Omental fat pad (tissue), 4 donors: ENCODE measurements around the gene ALOX5AP. TPM values are rescaled to one million over a fixed set of nuclear protein-coding genes. Genes with fewer than 3 reads are reported as not detected.

Experiments
- ATAC-seq: fragments of 150-250 bp; one replicate; pipeline ENCODE4 v1.9.1; 2016; ENCODE audit warnings: mild to moderate bottlenecking, moderate library complexity; ENCODE audit not compliant: low FRiP score
- DNase-seq: peaks from one replicate; pipeline ENCODE4 v3.0.0-alpha.2; 2019; ENCODE audit warnings: low spot score
- CTCF ChIP-seq, 3 donors: fragments of 450-650 bp; IDR thresholded peaks; one replicate each; pipeline ENCODE4 v1.5.1; 2016 to 2017; ENCODE audit warnings: antibody characterized with exemption in 3 of 3, mild to moderate bottlenecking in 3 of 3, moderate library complexity in 2 of 3
- total RNA-seq, 4 donors: library from RNA; depleted of rRNA; stranded (reverse); fragments of >200 nt; gene quantifications; one replicate each; pipeline ENCODE4 v1.1.0, GENCODE V29; 2016

The ALOX5AP gene
- total RNA-seq, 4 donors from 2014 or later, result 45.0 to 109 (median 58.8) TPM

- ATAC-seq (no peak), DNase-seq (no peak)
- TF ChIP-seq CTCF (IDR thresholded peaks at IDR 0.05), result no peak
Observed at GRCh38 chr13:30776661-30777060, 41.3 kb downstream of the ALOX5AP start.

DNA sequence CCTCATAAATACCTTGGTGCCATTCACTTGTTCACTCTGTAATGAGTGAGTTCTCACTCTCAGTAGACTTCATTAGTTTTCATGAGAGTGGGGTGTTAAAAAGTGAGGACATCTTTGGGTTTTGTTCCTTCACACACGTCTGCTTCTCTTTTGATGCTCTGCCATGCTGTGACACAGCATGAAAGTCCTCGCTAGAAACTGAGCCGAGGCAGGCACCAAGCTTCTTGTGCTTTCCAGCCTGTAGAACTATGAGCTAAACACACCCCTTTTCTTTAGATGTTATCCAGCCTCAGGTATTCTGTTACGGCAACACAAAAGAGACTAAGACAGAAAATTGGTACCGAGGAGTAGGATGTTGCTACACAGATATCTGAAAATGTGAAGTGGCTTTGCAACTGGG is 43.7 kb downstream of the ALOX5AP start:
- no peak for TF ChIP-seq CTCF (IDR thresholded peaks at IDR 0.05)

GRCh38 chr13:30779608-30780007 is 44.3 kb downstream of the ALOX5AP start:
- ATAC-seq, result peak; percentile 82
- TF ChIP-seq CTCF (IDR thresholded peaks at IDR 0.05), result no peak
- no peak for DNase-seq

More for the DNA sequence above, 43.7 kb downstream of the ALOX5AP start:
- no peak for ATAC-seq
- DNase-seq, result no peak

- ATAC-seq, result no peak
- no peak for TF ChIP-seq CTCF (IDR thresholded peaks at IDR 0.05)
- no peak for DNase-seq
Observed at GRCh38 chr13:30780338-30780981, 45.1 kb downstream of the ALOX5AP start.

DNA sequence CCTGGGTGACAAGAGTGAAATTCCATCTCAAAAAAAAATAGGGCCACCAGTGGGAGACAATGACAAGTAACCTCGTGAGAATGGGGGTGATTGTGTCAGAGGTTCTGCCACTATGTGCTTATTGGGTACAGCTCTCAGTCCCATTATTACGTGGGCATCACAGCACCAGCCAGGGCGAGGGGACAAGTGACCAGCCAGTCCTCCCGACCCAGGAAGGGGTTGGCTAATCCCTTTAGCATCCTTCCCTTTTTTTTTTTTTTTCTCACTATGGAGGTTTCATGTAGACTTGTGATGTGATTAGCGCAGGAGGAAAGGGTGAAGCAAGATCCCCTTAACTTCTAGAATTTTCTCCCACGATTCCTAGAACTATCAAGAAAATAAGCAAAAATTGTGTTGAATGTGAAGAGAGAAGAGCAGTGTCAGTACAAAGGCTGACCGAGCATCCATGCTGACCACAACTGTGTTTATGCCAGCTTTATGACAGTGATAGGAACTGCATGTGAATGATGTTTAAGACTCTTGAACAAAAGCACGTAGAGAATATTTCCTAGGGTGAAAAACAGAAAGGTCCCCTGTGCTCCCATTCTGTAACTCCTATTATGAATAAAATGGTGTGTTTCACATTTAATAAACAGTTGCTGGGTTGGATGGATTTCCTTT is 50.0 kb downstream of the ALOX5AP start:
- DNase-seq, result no peak
- TF ChIP-seq CTCF (IDR thresholded peaks at IDR 0.05), result no peak
- ATAC-seq, result no peak

DNA sequence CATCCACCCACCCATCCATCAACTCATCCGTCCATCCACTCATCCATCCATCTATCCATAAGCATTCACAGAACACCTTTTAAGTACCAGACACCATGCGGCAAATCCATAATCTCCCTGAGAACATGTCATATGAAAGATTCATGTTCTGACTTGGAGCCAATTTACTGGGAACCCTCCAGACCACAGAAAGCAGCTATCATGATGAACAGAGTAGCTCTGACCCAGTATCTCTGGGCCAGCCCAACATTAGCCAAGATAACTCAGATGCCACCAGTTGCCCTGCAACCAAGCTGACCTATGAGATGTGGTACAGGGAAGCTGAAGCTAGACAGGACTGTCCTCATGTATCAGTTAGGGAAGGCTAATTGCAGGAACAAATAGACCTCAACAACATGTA is 51.3 kb downstream of the ALOX5AP start:
- ATAC-seq (no peak), DNase-seq (no peak)
- no peak for TF ChIP-seq CTCF (IDR thresholded peaks at IDR 0.05)
